Activated CD4-positive, alpha-beta T cell treated with anti-CD3 and anti-CD28 coated beads, Interleukin-2, Interleukin-6, amounts not matched to agents 100 ng/mL and 50 ng/mL, durations not matched to agents 16 hours and 8 hours (primary cell): ENCODE results near the gene SIK2.
"Not testable (repeated sequence)": the region's sequence is repeated elsewhere in the genome, so short reads cannot be mapped to it uniquely, and the experiment has no call there.

Experiments used
- DNase-seq: peaks from one replicate; pipeline ENCODE4 v3.0.0-alpha.2; 2020

SIK2 gene

GRCh38 chr11:111703576-111703975, 101.3 kb downstream of the SIK2 start:
- no peak for DNase-seq

- DNase-seq, result no peak
These were observed 104.9 kb downstream of the SIK2 start for GRCh38 chr11:111707039-111707690.

- DNase-seq, result no peak
These were observed 105.4 kb downstream of the SIK2 start for GRCh38 chr11:111707691-111708067.

GRCh38 chr11:111714522-111714921, 112.3 kb downstream of the SIK2 start:
- no peak for DNase-seq

GRCh38 chr11:111715142-111715816, 113.0 kb downstream of the SIK2 start:
- no peak for DNase-seq

GRCh38 chr11:111717660-111718059, 115.4 kb downstream of the SIK2 start:
- DNase-seq, result not testable (repeated sequence)

- no peak for DNase-seq
These were observed 116.2 kb downstream of the SIK2 start for GRCh38 chr11:111718436-111718835.

- no peak for DNase-seq
These were observed 116.6 kb downstream of the SIK2 start for GRCh38 chr11:111718859-111719258.

GRCh38 chr11:111719379-111719778, 117.1 kb downstream of the SIK2 start:
- DNase-seq, result no peak

- no peak for DNase-seq
These were observed 118.7 kb downstream of the SIK2 start for GRCh38 chr11:111720801-111721494.

- no peak for DNase-seq
These were observed 120.3 kb downstream of the SIK2 start for GRCh38 chr11:111722501-111722900.

GRCh38 chr11:111723595-111723994, 121.3 kb downstream of the SIK2 start:
- no peak for DNase-seq

- no peak for DNase-seq
These were observed 122.4 kb downstream of the SIK2 start for GRCh38 chr11:111724615-111725129.

- no peak for DNase-seq
These were observed 123.4 kb downstream of the SIK2 start for GRCh38 chr11:111725621-111726020.

GRCh38 chr11:111726301-111726713, 124.1 kb downstream of the SIK2 start:
- no peak for DNase-seq

- no peak for DNase-seq
These were observed 125.2 kb downstream of the SIK2 start for GRCh38 chr11:111727431-111727830.

- DNase-seq, result no peak
These were observed 127.0 kb downstream of the SIK2 start for GRCh38 chr11:111729071-111729830.

- DNase-seq, result no peak
These were observed 127.6 kb downstream of the SIK2 start for GRCh38 chr11:111729831-111730311.

GRCh38 chr11:111730871-111731591, 128.8 kb downstream of the SIK2 start:
- DNase-seq, result no peak

GRCh38 chr11:111731821-111732220, 129.6 kb downstream of the SIK2 start:
- no peak for DNase-seq

GRCh38 chr11:111733016-111733415, 130.8 kb downstream of the SIK2 start:
- no peak for DNase-seq

GRCh38 chr11:111733611-111734088, 131.4 kb downstream of the SIK2 start:
- no peak for DNase-seq
